WTC11 (cell line): Measurements from ENCODE around the gene POLK. TPM values are rescaled to one million over a fixed set of nuclear protein-coding genes. Genes with fewer than 3 reads are reported as not detected.

Experiments
- ATAC-seq: fragments of 200-7000 bp; cut with Tn5 transposase; 2 replicates; pipeline ENCODE4 v1.10.0; 2021; ENCODE audit warnings: mild to moderate bottlenecking, moderate library complexity
- CTCF ChIA-PET: fragments of 300-600 bp; sonication (Branson Sonifier 250); formaldehyde crosslinking; loops from one replicate; lab custom pipeline; 2021; ENCODE audit warnings: antibody characterized with exemption; lab: Charles Lee
- POLR2A ChIA-PET: fragments of 350-600 bp; sonication (Branson Sonifier 250); formaldehyde crosslinking; loops from one replicate; lab custom pipeline; 2021; ENCODE audit warnings: antibody characterized with exemption; lab: Charles Lee
- DNase-seq: peaks from one replicate; pipeline ENCODE4 v3.0.0; 2021; ENCODE audit warnings: low spot score
- H3K27ac Mint-ChIP-seq: 2 replicates; pipeline ENCODE4 v1.8.0; 2021; ENCODE audit warnings: mixed read lengths
- H3K27me3 Mint-ChIP-seq: 2 replicates; pipeline ENCODE4 v1.8.0; 2021; ENCODE audit warnings: low read depth, mild to moderate bottlenecking, moderate library complexity, mixed read lengths
- H3K36me3 Mint-ChIP-seq: 2 replicates; pipeline ENCODE4 v1.8.0; 2021; ENCODE audit warnings: mixed read lengths
- H3K4me1 Mint-ChIP-seq: 2 replicates; pipeline ENCODE4 v1.8.0; 2022; ENCODE audit warnings: mixed read lengths
- H3K4me3 Mint-ChIP-seq: 2 replicates; pipeline ENCODE4 v1.8.0; 2021; ENCODE audit warnings: mild to moderate bottlenecking, moderate library complexity, mixed read lengths
- H3K9me3 Mint-ChIP-seq: 2 replicates; pipeline ENCODE4 v1.8.0; 2021; ENCODE audit warnings: mixed read lengths
- ATF1 ChIP-seq: sonication (generic); formaldehyde crosslinking; IDR thresholded peaks from 2 replicates; pipeline ENCODE4 v1.8.1; 2023; ENCODE audit warnings: mild to moderate bottlenecking, moderate library complexity, missing genetic modification reagents
- ATF3 ChIP-seq: sonication (generic); formaldehyde crosslinking; conservative IDR thresholded peaks from 2 replicates; pipeline ENCODE4 v1.8.1; 2022; ENCODE audit warnings: mild to moderate bottlenecking, missing genetic modification reagents
- ATF6 ChIP-seq: sonication (generic); formaldehyde crosslinking; IDR thresholded peaks from 2 replicates; pipeline ENCODE4 v1.8.1; 2023; ENCODE audit warnings: mild to moderate bottlenecking, missing genetic modification reagents
- CREB1 ChIP-seq: sonication (generic); formaldehyde crosslinking; IDR thresholded peaks from 2 replicates; pipeline ENCODE4 v1.8.0; 2023; ENCODE audit warnings: mild to moderate bottlenecking, missing genetic modification reagents
- ERG ChIP-seq: fragments of 250-450 bp; sonication (Bioruptor Pico); IDR thresholded peaks from 2 replicates; pipeline ENCODE4 v1.8.0; 2021; ENCODE audit warnings: mild to moderate bottlenecking
- FOXP1 ChIP-seq: sonication (generic); formaldehyde crosslinking; IDR thresholded peaks from 2 replicates; pipeline ENCODE4 v1.8.0; 2022; ENCODE audit warnings: missing genetic modification reagents, mild to moderate bottlenecking, moderate library complexity, borderline replicate concordance
- MXD4 ChIP-seq: fragments of 250-450 bp; sonication (Bioruptor Pico); IDR thresholded peaks from 2 replicates; pipeline ENCODE4 v1.8.0; 2021; ENCODE audit warnings: mild to moderate bottlenecking, moderate library complexity, borderline replicate concordance
- NFE2L1 ChIP-seq: sonication (generic); formaldehyde crosslinking; IDR thresholded peaks from 2 replicates; pipeline ENCODE4 v1.8.1; 2023; ENCODE audit warnings: missing genetic modification reagents
- TEAD1 ChIP-seq: sonication (generic); formaldehyde crosslinking; IDR thresholded peaks from 2 replicates; pipeline ENCODE4 v1.8.0; 2022; ENCODE audit warnings: mild to moderate bottlenecking, missing genetic modification reagents
- ZNF317 ChIP-seq: sonication (generic); formaldehyde crosslinking; IDR thresholded peaks from 2 replicates; pipeline ENCODE4 v1.8.1; 2023; ENCODE audit warnings: low read depth, mild to moderate bottlenecking, moderate library complexity, missing genetic modification reagents, borderline replicate concordance
- ZNF396 ChIP-seq: fragments of 250-450 bp; sonication (Bioruptor Pico); IDR thresholded peaks from 2 replicates; pipeline ENCODE4 v1.8.0; 2021; ENCODE audit warnings: mild to moderate bottlenecking, moderate library complexity, borderline replicate concordance
- ZNF416 ChIP-seq: fragments of 250-450 bp; sonication (Bioruptor Pico); IDR thresholded peaks from 2 replicates; pipeline ENCODE4 v1.9.0; 2021; ENCODE audit warnings: mild to moderate bottlenecking, inconsistent platforms
- ZNF423 ChIP-seq: fragments of 250-450 bp; sonication (Bioruptor Pico); IDR thresholded peaks from 2 replicates; pipeline ENCODE4 v2.1.2; 2022; ENCODE audit warnings: mild to moderate bottlenecking, moderate library complexity
- total RNA-seq: library from RNA; stranded (reverse); gene quantifications from 3 replicates; pipeline ENCODE4 v1.2.3, GENCODE V29; 2021
- TF ChIP-seq, protein P1 (sequence below): sonication (generic); formaldehyde crosslinking; IDR thresholded peaks from 2 replicates; pipeline ENCODE4 v1.8.1; 2023; ENCODE audit warnings: mild to moderate bottlenecking, missing genetic modification reagents, borderline replicate concordance

Gene POLK
- total RNA-seq, 1 experiment from 2014 or later: 7.1 TPM

- no peak overlapping the region for H3K27ac Mint-ChIP-seq
- H3K4me1 Mint-ChIP-seq: peaks cover 13% of the 10 kb centered on the region
- ChIA-PET POLR2A (no interaction called here), CTCF (no interaction called here)
- no peaks in the 10 kb centered on the region for H3K36me3 Mint-ChIP-seq
- no peak for DNase-seq
- no peak for ATAC-seq
- peaks cover 8% of the 10 kb centered on the region; the same call in 1 of the 2 replicates for H3K27me3 Mint-ChIP-seq
- no peak overlapping the region for H3K4me3 Mint-ChIP-seq
- H3K9me3 Mint-ChIP-seq: no peaks in the 10 kb centered on the region
- TF ChIP-seq ZNF317 (no peak), ATF1 (CRISPR knock-in tag) (no peak), ZNF396 (CRISPR knock-in tag) (no peak), ATF3 (no peak), NFE2L1 (CRISPR knock-in tag) (no peak), ATF6 (no peak), CREB1 (no peak), FOXP1 (CRISPR knock-in tag) (no peak), ZNF423 (CRISPR knock-in tag) (no peak), ZNF416 (CRISPR knock-in tag) (no peak)
- TF ChIP-seq, protein P1, sequence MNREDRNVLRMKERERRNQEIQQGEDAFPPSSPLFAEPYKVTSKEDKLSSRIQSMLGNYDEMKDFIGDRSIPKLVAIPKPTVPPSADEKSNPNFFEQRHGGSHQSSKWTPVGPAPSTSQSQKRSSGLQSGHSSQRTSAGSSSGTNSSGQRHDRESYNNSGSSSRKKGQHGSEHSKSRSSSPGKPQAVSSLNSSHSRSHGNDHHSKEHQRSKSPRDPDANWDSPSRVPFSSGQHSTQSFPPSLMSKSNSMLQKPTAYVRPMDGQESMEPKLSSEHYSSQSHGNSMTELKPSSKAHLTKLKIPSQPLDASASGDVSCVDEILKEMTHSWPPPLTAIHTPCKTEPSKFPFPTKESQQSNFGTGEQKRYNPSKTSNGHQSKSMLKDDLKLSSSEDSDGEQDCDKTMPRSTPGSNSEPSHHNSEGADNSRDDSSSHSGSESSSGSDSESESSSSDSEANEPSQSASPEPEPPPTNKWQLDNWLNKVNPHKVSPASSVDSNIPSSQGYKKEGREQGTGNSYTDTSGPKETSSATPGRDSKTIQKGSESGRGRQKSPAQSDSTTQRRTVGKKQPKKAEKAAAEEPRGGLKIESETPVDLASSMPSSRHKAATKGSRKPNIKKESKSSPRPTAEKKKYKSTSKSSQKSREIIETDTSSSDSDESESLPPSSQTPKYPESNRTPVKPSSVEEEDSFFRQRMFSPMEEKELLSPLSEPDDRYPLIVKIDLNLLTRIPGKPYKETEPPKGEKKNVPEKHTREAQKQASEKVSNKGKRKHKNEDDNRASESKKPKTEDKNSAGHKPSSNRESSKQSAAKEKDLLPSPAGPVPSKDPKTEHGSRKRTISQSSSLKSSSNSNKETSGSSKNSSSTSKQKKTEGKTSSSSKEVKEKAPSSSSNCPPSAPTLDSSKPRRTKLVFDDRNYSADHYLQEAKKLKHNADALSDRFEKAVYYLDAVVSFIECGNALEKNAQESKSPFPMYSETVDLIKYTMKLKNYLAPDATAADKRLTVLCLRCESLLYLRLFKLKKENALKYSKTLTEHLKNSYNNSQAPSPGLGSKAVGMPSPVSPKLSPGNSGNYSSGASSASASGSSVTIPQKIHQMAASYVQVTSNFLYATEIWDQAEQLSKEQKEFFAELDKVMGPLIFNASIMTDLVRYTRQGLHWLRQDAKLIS (CRISPR knock-in tag): no peak
Observed at GRCh38 chr5:75616971-75617621, 105.4 kb downstream of the POLK start.

- ChIA-PET POLR2A (no interaction called here), CTCF (no interaction called here)
- no peak overlapping the region for H3K27ac Mint-ChIP-seq
Observed at GRCh38 chr5:75617736-75618352, 106.2 kb downstream of the POLK start.

More at GRCh38 chr5:75617736-75618352, 106.2 kb downstream of the POLK start:
- no peaks in the 10 kb centered on the region for H3K36me3 Mint-ChIP-seq
- ATAC-seq (no peak), DNase-seq (no peak)
- TF ChIP-seq ERG (CRISPR knock-in tag) (no peak), MXD4 (CRISPR knock-in tag) (no peak), TEAD1 (CRISPR knock-in tag) (no peak)
- H3K9me3 Mint-ChIP-seq: no peaks in the 10 kb centered on the region
- H3K27me3 Mint-ChIP-seq: peaks cover 1% of the 10 kb centered on the region; the same call in 1 of the 2 replicates
- H3K4me1 Mint-ChIP-seq: peaks cover 13% of the 10 kb centered on the region
- H3K4me3 Mint-ChIP-seq: no peak overlapping the region
